HUES6 (cell line): ENCODE data around the gene DNM1.

Source experiments
- H3K27ac ChIP-seq: 2 replicates; pipeline ENCODE4 v1.7.0; 2013; ENCODE audit warnings: low read depth, mild to moderate bottlenecking, low read length, inconsistent platforms
- H3K27me3 ChIP-seq: 2 replicates; pipeline ENCODE4 v1.6.1; 2013; ENCODE audit warnings: low read length; ENCODE audit not compliant: control insufficient read depth, insufficient read depth
- H3K36me3 ChIP-seq: 2 replicates; pipeline ENCODE4 v1.6.1; 2013; ENCODE audit warnings: low read length; ENCODE audit not compliant: control insufficient read depth, insufficient read depth
- H3K4me1 ChIP-seq: 2 replicates; pipeline ENCODE4 v1.6.1; 2013; ENCODE audit warnings: low read length; ENCODE audit not compliant: control insufficient read depth, insufficient read depth
- H3K4me3 ChIP-seq: 2 replicates; pipeline ENCODE4 v1.5.1; 2013; ENCODE audit warnings: low read depth, low read length
- H3K9ac ChIP-seq: one replicate; pipeline ENCODE4 v1.6.1; 2013; ENCODE audit warnings: mild to moderate bottlenecking, low read length
- H3K9me3 ChIP-seq: 2 replicates; pipeline ENCODE4 v1.6.1; 2013; ENCODE audit warnings: low read depth, low read length; ENCODE audit not compliant: control insufficient read depth, insufficient read depth

Gene DNM1

DNA sequence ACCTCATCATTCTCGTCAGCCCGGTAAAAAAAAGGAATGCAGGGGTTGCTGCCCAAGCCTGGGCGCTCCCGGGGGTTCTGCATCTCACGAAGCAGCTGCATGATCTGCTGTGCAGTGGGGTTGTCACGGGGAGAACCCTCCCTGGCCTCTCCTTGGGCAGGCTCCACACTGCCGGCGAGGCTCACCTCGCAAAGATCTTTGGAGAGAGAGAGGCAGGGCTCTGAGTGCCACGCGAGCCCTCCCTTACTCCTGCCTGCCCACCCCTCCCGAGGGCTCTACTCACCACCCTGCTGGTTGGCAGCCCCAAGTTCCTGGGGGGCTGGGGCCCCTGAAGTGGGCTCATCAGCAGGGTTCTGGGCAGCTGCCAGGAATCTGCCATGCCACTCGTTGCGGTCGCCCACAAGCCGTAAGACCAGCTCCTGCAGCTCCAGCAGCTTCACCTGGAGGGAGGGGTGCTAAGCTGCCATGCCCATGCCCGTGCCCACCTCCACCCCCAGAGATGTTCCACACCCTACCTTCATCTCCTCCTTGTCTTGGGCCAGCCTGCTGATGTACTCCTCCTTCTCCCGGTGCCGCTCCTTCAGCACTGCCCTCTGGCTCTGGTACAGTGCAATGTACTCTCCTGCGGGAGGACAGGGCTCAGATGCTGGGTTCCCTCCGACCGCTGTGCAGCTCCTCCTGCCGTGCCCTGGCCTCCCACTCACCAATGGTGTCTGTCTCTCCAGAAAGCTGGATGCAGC is 54.1 kb downstream of the DNM1 start:
- peaks cover 20% of the 10 kb centered on the region for H3K4me1 ChIP-seq
- no peaks in the 10 kb centered on the region for H3K9me3 ChIP-seq
- no peak overlapping the region for H3K9ac ChIP-seq
- H3K4me3 ChIP-seq = no peak overlapping the region
- H3K27me3 ChIP-seq = no peaks in the 10 kb centered on the region
- H3K36me3 ChIP-seq = peaks cover 70% of the 10 kb centered on the region
- H3K27ac ChIP-seq = no peak overlapping the region

DNA sequence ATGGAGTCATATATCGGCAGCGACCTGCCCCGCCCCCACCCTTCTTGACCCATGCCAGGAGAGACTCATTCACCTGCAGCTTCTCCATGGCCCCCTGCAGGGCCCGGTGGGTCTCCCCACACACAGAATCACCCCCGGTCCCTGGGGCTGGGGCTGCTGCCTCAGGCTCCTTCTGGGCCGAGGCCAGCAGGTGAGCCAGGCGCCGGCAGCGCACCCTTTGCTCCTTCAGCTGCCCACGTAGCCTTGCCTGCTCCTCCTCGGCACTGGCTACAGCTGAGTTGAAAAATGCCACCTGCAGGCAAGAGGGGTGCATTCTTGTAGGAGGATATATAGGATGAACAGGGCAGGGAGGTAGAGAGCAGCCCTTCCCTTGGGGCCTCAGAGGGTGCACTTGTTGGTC is 54.7 kb downstream of the DNM1 start:
- Histone ChIP-seq H3K36me3 (peaks cover 71% of the 10 kb centered on the region), H3K4me3 (no peak overlapping the region), H3K27ac (no peak overlapping the region), H3K9ac (no peak overlapping the region), H3K27me3 (no peaks in the 10 kb centered on the region), H3K4me1 (peaks cover 20% of the 10 kb centered on the region), H3K9me3 (no peaks in the 10 kb centered on the region)

DNA sequence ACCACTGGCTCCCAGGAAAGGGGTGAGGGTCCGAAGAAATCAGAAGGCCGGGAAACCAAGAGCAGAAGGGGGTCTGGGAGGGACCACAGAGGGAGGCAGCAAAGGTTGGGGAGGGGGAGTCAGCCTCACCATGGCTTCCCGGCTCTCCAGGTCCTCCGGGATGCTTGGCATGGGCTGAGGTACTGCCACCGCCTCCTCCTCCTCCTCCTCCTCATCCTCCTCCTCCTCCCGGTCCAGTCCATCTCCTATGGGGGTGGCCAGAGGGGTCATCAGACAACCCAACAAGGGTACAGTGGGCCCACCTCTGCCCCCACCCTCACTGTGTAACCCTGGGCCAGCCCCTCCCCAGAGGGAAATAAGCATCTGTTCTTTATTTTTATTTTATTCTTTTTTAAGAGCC is 55.1 kb downstream of the DNM1 start:
- Histone ChIP-seq H3K27me3 (no peaks in the 10 kb centered on the region), H3K9ac (no peak overlapping the region), H3K27ac (no peak overlapping the region), H3K36me3 (peaks cover 71% of the 10 kb centered on the region), H3K4me1 (peaks cover 19% of the 10 kb centered on the region), H3K4me3 (no peak overlapping the region), H3K9me3 (no peaks in the 10 kb centered on the region)

DNA sequence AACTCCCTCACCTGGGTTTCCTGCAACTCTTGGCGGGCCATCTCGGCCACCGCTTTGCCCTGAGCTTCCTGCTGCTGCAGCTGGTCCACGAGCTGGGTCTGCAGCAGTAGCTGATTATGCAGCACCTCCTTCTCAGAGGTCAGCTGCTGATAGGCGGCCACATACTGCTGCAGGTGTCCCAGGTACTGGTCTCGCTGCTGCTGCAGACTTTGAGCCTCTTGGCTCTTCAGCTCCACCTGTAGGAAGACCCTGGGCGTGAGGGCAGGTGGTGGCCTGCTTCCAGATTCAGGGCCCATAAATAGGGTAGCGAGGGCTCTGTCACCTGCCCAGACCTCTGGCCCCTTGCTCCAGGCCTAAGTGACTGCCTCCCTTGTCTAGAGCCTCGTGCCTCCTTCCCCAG is 56.0 kb downstream of the DNM1 start:
- Histone ChIP-seq H3K9me3 (no peaks in the 10 kb centered on the region), H3K36me3 (peaks cover 66% of the 10 kb centered on the region), H3K9ac (no peak overlapping the region), H3K27me3 (no peaks in the 10 kb centered on the region), H3K4me3 (no peak overlapping the region), H3K27ac (no peak overlapping the region), H3K4me1 (peaks cover 12% of the 10 kb centered on the region)

DNA sequence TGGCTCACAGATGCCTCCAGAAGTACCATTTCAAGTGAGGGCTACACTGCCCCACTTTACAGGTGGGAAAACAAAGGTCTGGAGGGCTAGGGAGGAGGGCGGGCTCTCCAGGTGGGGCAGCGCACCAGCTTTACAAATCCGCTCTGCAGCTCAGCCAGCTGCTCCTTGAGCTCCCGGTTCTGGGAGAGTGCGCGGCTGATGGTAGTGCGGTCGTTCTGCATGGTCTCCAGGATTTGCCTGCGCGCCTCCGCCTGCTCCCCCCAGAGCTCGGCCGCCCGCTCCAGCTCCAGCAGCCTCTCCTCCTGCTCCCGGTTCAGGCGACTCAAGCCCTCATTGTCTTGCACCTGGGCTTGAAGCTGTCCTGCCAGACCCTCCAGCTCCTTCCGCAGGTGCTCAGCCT is 57.2 kb downstream of the DNM1 start:
- no peaks in the 10 kb centered on the region for H3K27me3 ChIP-seq
- no peak overlapping the region for H3K9ac ChIP-seq
- no peak overlapping the region for H3K27ac ChIP-seq
- H3K4me3 ChIP-seq = no peak overlapping the region
- H3K4me1 ChIP-seq = peaks cover 2% of the 10 kb centered on the region
- H3K9me3 ChIP-seq = no peaks in the 10 kb centered on the region
- peaks cover 74% of the 10 kb centered on the region for H3K36me3 ChIP-seq

DNA sequence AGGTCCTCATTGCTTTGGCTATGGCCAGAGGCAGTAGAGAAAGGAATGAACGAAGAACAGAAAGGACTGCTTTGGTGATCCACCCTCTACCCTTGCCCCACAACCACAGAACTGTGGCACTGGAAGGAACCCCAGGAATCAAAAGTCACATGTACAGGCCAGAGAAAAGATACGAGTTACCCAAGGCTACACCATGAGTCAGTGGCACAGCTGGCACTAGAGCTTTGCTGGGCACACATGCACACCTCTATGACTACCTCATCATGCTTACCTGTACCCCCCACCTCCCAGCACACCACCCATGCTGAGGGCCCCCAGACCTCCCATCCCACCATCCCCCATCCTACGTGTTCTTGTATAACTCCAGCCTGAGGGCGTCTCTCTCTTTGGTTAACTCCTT is 59.5 kb downstream of the DNM1 start:
- Histone ChIP-seq H3K27ac (no peak overlapping the region), H3K36me3 (peaks cover 85% of the 10 kb centered on the region)

DNA sequence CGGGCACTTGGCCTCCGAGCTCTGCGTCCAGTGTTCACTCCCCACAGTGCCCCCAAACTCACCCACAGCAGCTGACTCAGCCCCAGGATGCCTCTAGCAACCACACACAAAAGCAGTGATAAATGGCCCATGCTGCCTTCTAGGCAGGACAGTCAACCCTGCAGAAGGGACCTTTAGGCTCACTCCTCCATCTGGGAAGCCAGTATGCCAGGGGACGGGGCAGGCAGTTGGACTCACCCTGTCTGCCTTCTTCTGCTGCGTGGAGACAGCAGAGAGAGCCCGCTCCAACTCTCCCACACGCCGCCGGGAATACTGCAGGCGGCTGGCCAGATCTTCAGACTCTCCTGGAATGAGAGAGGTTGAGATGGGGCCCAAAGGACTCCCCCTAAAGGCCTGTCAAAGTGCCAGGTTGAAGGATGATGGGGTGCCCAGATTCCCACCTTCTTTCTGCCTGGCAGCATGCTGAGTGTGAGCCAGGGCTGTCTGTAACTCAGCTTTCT is 62.2 kb downstream of the DNM1 start:
- H3K36me3 ChIP-seq = peaks cover 79% of the 10 kb centered on the region
- H3K4me1 ChIP-seq = no peaks in the 10 kb centered on the region
- no peaks in the 10 kb centered on the region for H3K27me3 ChIP-seq
- no peak overlapping the region for H3K27ac ChIP-seq
- no peak overlapping the region for H3K9ac ChIP-seq
- H3K4me3 ChIP-seq = no peak overlapping the region
- no peaks in the 10 kb centered on the region for H3K9me3 ChIP-seq

More for the DNA sequence above, 59.5 kb downstream of the DNM1 start:
- Histone ChIP-seq H3K27me3 (no peaks in the 10 kb centered on the region), H3K9me3 (no peaks in the 10 kb centered on the region), H3K4me3 (no peak overlapping the region), H3K4me1 (no peaks in the 10 kb centered on the region), H3K9ac (no peak overlapping the region)

DNA sequence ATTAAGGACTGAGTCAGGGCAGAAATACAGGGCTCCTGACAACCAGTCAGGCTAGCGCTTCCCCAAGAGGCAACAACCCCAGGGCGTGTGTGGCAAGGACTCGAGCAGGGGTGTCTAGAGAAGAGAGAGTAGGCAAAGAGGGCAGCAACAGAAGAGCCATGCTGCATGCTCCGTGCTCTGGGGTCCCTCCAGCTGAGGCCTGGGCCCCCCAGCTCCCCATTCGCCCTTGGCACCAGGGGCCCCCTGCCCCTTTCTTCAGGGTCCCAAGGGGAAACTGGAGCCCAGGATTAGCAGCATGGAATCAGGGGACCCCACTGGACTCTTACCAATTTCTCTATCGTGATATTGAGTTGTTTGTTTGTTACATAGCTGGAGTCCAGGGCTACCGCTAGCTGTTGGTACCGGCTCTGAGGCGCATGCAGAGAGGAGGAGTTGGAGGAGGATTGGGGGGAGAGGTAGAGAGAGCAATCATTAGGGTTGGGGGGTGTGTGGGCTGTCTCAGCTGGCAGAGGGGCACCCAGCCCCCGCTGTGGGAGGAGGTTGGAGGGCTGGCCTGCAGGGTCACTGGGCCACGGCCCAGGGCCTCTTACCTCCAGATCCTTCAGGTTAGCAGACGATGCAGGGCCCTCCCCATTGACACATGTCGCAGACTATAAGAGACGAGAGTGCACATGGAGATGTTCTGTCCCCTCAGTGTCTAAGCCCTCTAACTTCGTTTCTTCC is 63.9 kb downstream of the DNM1 start:
- peaks cover 76% of the 10 kb centered on the region for H3K36me3 ChIP-seq

DNA sequence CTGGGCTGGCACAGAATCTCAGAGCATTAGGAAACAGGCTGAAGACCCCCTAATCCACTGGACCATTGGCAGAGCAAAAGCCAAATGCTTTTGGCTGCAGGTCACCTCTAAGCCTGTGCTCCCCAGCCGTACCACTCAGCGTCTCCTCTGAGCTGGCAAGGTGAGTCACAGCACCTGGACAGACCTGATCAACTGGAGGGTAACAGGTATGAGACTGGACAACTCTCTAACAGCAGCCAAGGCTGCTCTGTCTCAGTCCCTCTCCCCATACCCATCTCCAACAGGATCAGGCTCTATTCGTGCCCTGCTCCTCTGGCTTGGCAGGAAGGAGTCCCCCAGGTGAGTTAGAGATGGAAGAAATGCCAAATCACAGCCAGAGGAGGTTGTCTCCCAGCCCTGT is 67.9 kb downstream of the DNM1 start:
- no peaks in the 10 kb centered on the region for H3K27me3 ChIP-seq
- H3K4me1 ChIP-seq = no peaks in the 10 kb centered on the region
- no peak overlapping the region for H3K9ac ChIP-seq
- H3K27ac ChIP-seq = no peak overlapping the region
- no peak overlapping the region for H3K4me3 ChIP-seq
- H3K9me3 ChIP-seq = no peaks in the 10 kb centered on the region
- peaks cover 61% of the 10 kb centered on the region for H3K36me3 ChIP-seq

More for the DNA sequence above, 63.9 kb downstream of the DNM1 start:
- H3K9ac ChIP-seq = no peak overlapping the region
- no peaks in the 10 kb centered on the region for H3K27me3 ChIP-seq
- no peak overlapping the region; the same call in 1 of the 2 replicates for H3K27ac ChIP-seq
- H3K4me1 ChIP-seq = no peaks in the 10 kb centered on the region
- no peaks in the 10 kb centered on the region for H3K9me3 ChIP-seq
- no peak overlapping the region for H3K4me3 ChIP-seq

DNA sequence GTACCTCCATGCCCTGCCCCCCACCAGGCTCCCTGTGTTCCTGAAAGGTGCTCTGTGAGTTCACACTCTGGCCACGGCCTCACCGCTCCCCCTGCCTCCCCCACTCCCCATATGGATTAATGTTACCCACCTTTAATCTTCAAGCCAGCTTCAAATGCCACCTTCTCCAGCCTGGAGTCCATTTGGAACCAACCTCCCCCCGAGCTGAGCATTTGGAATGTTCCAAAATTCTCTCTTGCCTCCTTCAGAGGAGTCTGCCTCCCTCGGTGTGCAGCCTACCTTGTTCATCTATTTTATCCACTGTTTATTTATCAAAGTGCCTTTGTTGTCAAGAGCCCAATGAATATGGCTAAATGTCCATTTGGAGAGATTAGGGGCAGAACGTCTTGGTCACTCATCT is 68.3 kb downstream of the DNM1 start:
- Histone ChIP-seq H3K36me3 (peaks cover 58% of the 10 kb centered on the region), H3K9me3 (no peaks in the 10 kb centered on the region), H3K27ac (no peak overlapping the region), H3K27me3 (no peaks in the 10 kb centered on the region), H3K9ac (no peak overlapping the region), H3K4me1 (no peaks in the 10 kb centered on the region), H3K4me3 (no peak overlapping the region)

DNA sequence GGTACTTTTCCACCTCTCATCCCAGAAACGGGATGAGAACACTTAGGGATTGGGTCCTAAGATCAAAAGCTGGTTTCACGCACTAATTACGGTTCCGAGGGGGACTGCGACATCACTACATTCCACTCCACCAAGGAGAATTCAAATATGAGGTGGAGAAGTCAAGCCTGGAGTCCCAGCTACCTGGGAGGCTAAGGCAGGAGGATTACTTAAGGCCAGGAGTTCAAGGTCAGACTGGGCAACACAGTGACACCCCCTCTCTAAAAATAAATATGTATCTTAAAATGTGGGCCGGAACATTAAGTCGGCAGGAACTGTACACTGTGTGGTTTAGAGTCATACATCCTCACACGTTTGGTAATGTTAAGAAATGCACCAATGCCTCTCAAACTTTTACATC is 71.1 kb downstream of the DNM1 start:
- H3K9me3 ChIP-seq = no peaks in the 10 kb centered on the region
- peaks cover 3% of the 10 kb centered on the region; the same call in 1 of the 2 replicates for H3K4me1 ChIP-seq
- no peak overlapping the region for H3K9ac ChIP-seq
- no peak overlapping the region for H3K4me3 ChIP-seq
- no peaks in the 10 kb centered on the region for H3K27me3 ChIP-seq
- peaks cover 31% of the 10 kb centered on the region for H3K36me3 ChIP-seq
- H3K27ac ChIP-seq = no peak overlapping the region
